ENCODE measurements around the gene PMM2. TPM values are rescaled to one million over a fixed set of nuclear protein-coding genes. Genes with fewer than 3 reads are reported as not detected.
"Not testable (repeated sequence)": the region's sequence is repeated elsewhere in the genome, so short reads cannot be mapped to it uniquely, and the experiment has no call there.

PMM2 gene
- total RNA-seq, 1 experiment from 2014 or later = 36.5 TPM

DNA sequence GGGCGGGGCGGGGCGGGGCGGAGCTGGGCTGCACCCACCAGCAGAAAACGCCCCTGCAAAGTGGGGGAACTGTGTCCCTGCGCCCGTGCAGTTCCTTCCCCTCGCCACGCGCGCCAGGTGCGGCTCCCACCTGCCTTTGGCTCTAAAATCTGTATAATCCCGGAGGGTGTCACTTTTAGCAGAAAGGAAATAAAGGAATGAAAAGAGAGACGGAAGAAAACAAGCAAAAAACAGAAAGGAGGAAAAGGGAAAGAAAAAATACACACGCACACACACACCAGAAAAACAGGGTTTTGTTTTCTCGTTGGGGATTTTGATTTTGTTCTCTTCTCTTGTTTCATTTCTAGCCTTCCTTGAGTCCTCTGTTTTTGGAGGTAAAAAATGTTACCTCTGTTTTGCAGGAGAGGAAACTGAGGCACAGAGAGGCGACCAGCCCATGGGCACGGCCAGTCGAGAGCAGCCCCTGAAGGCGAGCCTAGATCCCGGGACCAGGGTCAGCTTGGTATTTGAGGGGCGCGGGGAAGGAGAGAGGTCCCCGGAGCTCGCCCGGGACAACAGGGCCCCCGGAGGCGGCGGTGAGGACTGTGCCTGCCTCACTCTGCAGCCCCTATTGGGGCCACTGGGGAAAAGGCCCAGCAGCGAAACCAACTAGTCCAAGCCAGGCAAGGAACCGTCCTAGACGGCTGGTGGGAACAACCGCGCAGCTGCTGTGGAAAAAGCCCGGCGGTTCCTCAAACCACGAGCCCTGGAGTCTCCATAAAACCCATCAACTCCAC lies 71.8 kb downstream of the PMM2 start:
- DNase-seq = peak; percentile 90
- Histone ChIP-seq H3K36me3 (replicated peaks; ENCODE audit: control insufficient read depth, insufficient read depth, low read length) (peaks cover 1% of the 10 kb centered on the region; the same call in 1 of the 2 replicates), H3K4me3 (ENCODE audit: insufficient read depth, low read depth, low read length) (peak overlapping the region; percentile 48), H3K27me3 (ENCODE audit: control insufficient read depth, insufficient read depth, low read length) (no peaks in the 10 kb centered on the region)

DNA sequence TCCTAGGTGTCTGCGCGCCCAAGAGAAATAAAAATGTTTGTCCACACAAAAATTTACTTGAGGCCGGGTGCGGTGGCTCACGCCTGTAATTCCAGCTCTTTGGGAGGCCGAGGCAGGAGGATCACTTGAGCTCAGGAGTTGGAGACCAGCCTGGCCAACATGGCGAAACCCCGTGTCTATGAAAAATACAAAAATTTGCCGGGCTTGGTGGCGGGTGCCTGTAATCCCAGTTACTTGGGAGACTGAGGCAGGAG lies 72.3 kb downstream of the PMM2 start:
- not testable (repeated sequence) for H3K27me3 ChIP-seq (ENCODE audit: control insufficient read depth, insufficient read depth, low read length); H3K36me3 ChIP-seq (replicated peaks; ENCODE audit: control insufficient read depth, insufficient read depth, low read length); DNase-seq; H3K4me3 ChIP-seq (ENCODE audit: insufficient read depth, low read depth, low read length)

DNA sequence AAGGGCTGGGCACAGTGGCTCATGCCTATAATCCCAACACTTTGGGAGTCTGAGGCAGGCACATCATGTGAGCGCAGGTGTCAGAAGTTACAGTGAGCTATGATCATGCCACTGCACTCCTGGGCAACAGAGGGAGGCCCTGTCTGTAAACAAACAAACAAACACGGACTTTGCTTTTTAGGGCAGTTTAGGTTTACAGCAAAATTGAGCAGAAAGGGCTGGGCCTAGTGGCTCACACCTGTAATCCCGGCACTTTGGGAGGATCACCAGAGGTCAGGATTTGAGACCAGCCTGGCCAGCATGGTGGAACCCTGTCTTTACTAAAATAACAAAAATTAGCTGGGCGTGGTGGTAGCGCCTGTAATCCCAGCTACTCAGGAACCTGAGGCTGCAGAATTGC lies 74.4 kb downstream of the PMM2 start:
- H3K36me3 ChIP-seq (replicated peaks; ENCODE audit: control insufficient read depth, insufficient read depth, low read length) = no peaks in the 10 kb centered on the region; the same call in 1 of the 2 replicates
- DNase-seq = no peak
- H3K4me3 ChIP-seq (ENCODE audit: insufficient read depth, low read depth, low read length) = no peak overlapping the region
- no peaks in the 10 kb centered on the region for H3K27me3 ChIP-seq (ENCODE audit: control insufficient read depth, insufficient read depth, low read length)

DNA sequence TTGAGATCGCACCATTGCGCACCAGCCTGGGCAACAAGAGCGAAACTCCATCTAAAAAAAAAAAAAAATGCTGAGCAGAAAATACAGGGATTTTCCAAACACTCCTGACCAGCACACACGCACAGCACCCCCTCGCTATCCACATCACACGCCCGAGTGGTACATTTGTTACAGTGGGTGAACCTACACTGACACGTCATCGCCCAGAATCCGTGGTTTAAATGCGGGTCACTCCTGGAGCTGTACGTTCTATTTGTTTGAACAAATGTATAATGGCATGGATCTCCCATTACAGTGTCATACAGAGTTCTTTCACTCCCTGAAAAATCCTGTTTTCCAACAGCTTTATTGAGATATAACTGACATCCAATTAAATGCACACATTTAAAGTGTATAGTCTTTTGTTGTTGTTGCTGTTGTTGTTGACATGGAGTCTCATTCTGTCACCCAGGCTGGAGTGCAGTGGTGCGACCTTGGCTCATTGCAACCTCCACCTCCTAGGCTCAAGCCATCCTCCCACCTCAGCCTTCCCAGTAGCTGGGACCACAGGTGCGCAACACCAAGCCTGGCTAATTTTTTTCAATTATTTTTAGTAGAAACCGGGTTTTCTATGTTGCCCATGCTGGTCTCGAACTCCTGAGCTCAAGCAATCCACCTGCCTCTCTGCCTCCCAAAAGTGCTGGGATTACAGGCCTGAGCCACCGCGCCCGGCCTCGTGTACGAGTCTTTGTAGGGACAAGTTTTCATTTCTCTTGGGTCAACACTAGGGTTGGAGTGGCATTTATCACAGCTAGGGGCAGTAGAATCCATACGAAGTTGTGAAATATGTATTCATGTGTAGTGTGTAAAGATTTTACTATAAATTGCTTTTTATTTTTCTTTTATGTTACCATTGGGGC lies 75.6 kb downstream of the PMM2 start:
- Histone ChIP-seq H3K36me3 (replicated peaks; ENCODE audit: control insufficient read depth, insufficient read depth, low read length) (no peaks in the 10 kb centered on the region), H3K27me3 (ENCODE audit: control insufficient read depth, insufficient read depth, low read length) (no peaks in the 10 kb centered on the region), H3K4me3 (ENCODE audit: insufficient read depth, low read depth, low read length) (no peak overlapping the region)
- DNase-seq = no peak

DNA sequence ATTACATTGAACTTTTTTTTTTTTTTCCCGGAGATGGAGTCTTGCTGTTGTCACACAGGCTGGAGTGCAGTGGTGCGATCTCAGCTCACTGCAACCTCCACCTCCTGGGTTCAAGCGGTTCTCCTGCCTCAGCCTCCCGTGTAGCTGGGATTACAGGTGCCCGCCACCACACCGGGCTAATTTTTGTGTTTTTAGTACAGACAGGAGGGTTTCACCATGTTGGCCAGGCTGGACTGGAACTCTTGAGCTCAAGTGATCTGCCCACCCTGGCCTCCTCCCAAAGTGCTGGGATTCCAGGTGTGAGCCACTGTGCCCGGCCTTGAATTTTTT lies 76.2 kb downstream of the PMM2 start:
- not testable (repeated sequence) for H3K27me3 ChIP-seq (ENCODE audit: control insufficient read depth, insufficient read depth, low read length); H3K4me3 ChIP-seq (ENCODE audit: insufficient read depth, low read depth, low read length); DNase-seq; H3K36me3 ChIP-seq (replicated peaks; ENCODE audit: control insufficient read depth, insufficient read depth, low read length)

DNA sequence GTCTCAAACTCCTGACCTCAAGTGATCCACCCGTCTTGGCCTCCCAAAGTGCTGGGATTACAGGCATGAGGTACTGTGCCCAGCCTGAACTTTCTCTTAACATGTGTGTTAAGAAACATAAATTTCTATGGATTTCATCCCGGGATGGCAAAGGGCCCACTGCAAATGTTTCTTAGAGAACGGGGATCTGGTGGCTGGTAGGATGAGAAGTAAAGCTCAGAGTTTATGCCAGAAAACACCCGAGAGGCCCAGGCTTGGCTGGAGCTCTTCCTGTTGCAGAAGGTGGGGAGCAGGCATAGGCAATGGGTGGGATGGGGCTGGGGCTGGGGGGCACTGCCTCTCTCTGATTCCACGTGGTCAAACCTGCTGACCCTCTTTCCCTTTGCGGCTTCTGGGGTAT lies 76.7 kb downstream of the PMM2 start:
- Histone ChIP-seq H3K36me3 (replicated peaks; ENCODE audit: control insufficient read depth, insufficient read depth, low read length) (no peaks in the 10 kb centered on the region), H3K4me3 (ENCODE audit: insufficient read depth, low read depth, low read length) (no peak overlapping the region), H3K27me3 (ENCODE audit: control insufficient read depth, insufficient read depth, low read length) (no peaks in the 10 kb centered on the region)
- DNase-seq = no peak

DNA sequence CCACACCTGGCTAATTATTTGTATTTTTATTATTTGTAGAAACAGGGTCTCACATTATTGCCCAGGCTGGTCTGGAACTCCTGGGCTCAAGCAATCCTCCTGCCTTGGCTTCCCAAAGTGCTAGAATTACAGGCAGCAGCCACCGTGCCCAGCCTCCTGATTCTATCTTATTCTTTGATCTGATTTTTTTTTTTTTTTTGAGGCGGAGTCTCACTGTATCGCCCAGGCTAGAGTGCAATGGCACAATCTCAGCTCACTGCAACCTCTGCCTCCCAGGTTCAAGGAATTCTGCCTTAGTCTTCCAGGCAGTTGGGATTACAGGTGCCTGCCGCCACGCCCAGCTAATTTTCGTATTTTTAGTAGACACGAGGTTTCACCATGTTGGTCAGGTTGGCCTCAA lies 77.7 kb downstream of the PMM2 start:
- not testable (repeated sequence) for H3K36me3 ChIP-seq (replicated peaks; ENCODE audit: control insufficient read depth, insufficient read depth, low read length); DNase-seq; H3K27me3 ChIP-seq (ENCODE audit: control insufficient read depth, insufficient read depth, low read length); H3K4me3 ChIP-seq (ENCODE audit: insufficient read depth, low read depth, low read length)

DNA sequence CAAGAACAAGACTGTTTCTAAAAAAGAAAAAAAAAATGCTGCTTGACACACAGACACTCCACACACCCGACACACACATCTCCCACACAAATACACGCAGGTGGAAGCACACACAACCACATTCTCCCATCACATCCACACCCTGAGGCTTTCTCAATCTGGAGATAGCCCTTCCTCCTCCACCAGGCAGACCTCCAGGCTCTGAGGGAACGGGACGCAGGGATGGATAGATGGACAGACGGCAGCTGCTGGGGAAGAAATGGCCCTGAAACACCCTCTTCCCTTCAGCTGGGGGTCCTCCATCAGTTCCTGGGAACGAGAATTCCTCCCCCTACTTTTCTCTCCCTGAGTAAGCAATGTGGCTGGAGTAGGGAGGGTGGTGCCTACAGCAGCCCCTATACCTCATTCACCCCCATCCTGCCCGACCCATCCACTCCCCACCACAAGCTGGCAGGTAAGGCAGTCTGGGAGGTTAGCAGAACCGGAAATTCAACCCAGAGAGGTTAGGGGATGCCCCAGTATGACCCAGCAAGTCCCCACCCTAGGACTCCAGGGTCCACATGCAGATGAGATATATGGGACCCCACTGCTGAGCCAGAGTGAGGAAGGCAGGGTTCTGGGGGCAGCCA lies 80.4 kb downstream of the PMM2 start:
- Histone ChIP-seq H3K36me3 (replicated peaks; ENCODE audit: control insufficient read depth, insufficient read depth, low read length) (no peaks in the 10 kb centered on the region), H3K4me3 (ENCODE audit: insufficient read depth, low read depth, low read length) (no peak overlapping the region), H3K27me3 (ENCODE audit: control insufficient read depth, insufficient read depth, low read length) (no peaks in the 10 kb centered on the region)
- DNase-seq = peak; percentile 54

DNA sequence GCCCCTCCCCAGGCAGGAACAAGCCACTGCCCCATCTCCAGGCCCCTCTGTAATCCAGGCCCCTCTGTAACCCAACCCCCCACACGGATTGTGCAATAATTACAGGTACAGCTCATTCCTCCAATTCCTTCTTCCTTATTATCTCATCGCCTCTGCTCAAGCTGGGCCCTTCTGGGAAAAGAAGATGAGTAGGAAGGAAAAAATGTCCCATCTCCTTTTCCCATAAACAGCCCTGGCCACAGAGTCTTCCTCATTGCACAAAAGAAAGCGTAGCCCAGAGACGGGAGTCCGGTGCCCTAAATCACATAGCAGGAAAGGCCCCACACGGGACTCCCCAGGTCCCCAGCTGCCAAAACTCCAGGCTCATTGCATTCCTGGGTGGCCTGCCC lies 80.9 kb downstream of the PMM2 start:
- Histone ChIP-seq H3K36me3 (replicated peaks; ENCODE audit: control insufficient read depth, insufficient read depth, low read length) (no peaks in the 10 kb centered on the region), H3K27me3 (ENCODE audit: control insufficient read depth, insufficient read depth, low read length) (no peaks in the 10 kb centered on the region), H3K4me3 (ENCODE audit: insufficient read depth, low read depth, low read length) (no peak overlapping the region)
- DNase-seq = peak; percentile 67

DNA sequence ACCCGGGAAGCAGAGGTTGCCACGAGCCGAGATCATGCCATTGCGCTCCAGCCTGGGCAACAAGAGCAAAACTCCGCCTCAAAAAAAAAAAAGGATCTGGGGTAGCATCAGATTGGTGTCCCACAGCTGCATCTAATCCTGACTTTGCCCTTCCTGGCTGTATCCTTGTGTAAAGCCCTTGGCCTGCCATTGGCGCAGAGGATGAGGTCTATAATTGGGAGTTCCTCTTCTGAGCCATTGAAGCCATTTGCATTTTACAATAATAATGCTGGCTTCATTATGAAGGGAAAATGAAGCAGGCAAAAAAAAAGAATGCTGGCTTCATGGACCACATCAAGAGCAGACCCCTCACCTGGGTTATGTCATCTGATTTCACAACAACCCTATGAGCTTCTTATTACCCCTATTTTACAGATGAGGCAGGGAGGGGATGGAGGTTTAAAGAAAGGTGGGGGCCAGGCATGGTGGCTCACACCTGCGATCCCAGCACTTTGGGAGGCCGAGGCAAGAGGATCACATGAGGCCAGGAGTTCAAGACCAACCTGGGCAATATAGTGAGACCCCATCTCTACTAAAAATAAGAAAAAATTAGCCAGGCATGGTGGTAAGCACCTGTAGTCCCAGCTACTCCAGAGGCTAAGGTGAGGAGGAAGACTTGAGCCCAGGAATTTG lies 83.3 kb downstream of the PMM2 start:
- Histone ChIP-seq H3K27me3 (ENCODE audit: control insufficient read depth, insufficient read depth, low read length) (no peaks in the 10 kb centered on the region), H3K4me3 (ENCODE audit: insufficient read depth, low read depth, low read length) (no peak overlapping the region), H3K36me3 (replicated peaks; ENCODE audit: control insufficient read depth, insufficient read depth, low read length) (no peaks in the 10 kb centered on the region)
- DNase-seq = no peak

DNA sequence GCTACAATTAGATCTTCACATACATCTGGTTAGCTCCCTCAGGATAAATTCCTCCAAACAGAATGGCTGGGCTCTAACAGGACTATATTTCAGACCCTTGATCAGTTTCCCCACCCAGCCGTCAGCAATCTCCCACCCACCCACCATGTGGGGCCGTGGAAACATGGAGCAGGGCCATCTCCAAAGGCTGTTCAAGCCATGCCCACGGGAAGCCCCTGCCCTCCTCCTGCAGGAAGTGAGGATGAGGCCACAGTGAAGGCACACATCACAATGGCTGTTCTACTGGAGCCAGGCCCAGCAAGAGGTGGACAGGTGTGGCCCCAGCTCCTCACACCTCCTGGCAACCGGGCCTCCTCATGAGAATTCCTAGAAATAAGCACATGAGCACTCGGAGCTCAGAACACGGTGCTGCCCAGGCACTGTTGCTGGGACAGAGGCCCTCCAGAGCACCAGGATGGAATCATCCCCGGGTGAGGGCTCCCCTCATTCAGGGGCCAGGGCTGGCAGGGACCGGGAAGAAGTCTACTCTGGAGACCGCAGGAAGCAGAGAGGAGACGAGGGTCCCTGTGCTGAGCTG lies 84.5 kb downstream of the PMM2 start, which contains the start of gene LITAFD:
Gene LITAFD, plus strand, starts transcription at position 311 of the 577 bp plus-strand sequence. CDS start 2,005 bp downstream, outside the sequence.
- no peak for DNase-seq
- Histone ChIP-seq H3K4me3 (ENCODE audit: insufficient read depth, low read depth, low read length) (no peak within 1 kb of the TSS), H3K27me3 (ENCODE audit: control insufficient read depth, insufficient read depth, low read length) (no peaks in the 10 kb centered on the region), H3K36me3 (replicated peaks; ENCODE audit: control insufficient read depth, insufficient read depth, low read length) (no peaks in the 10 kb centered on the region)

DNA sequence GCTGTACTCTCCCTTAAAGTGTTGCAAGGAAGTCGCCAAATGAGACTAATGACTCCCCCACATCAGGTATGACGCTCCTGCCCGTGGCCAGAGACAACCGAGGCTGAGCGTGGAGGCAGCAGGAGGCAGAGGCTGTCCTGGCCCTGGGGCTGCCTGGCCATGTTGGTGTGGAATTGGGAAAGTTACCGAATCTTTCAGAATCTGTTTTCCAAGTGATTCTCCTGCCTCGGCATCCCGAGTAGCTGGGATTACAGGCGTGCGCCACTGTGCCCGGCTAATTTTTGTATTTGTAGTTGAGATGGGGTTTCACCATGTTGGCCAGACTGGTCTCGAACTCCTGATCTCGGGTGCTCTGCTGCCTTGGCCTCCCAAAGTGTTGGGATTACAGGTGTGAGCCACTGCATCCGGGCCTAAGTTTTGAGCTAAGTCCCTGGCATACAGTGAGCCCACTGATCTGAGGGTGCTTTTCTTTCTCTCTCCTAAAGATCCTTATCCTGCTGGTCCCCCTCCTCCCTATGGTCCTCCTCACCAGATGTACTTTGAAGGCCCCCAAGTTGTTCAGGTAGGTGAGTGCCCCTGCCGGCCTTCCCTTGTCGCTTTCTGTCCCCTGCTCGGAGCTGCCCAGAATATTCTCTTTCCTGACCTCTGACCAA lies 85.2 kb downstream of the PMM2 start:
- no peak for DNase-seq
- no peak overlapping the region for H3K4me3 ChIP-seq (ENCODE audit: insufficient read depth, low read depth, low read length)
- H3K27me3 ChIP-seq (ENCODE audit: control insufficient read depth, insufficient read depth, low read length) = no peaks in the 10 kb centered on the region
- H3K36me3 ChIP-seq (replicated peaks; ENCODE audit: control insufficient read depth, insufficient read depth, low read length) = no peaks in the 10 kb centered on the region

DNA sequence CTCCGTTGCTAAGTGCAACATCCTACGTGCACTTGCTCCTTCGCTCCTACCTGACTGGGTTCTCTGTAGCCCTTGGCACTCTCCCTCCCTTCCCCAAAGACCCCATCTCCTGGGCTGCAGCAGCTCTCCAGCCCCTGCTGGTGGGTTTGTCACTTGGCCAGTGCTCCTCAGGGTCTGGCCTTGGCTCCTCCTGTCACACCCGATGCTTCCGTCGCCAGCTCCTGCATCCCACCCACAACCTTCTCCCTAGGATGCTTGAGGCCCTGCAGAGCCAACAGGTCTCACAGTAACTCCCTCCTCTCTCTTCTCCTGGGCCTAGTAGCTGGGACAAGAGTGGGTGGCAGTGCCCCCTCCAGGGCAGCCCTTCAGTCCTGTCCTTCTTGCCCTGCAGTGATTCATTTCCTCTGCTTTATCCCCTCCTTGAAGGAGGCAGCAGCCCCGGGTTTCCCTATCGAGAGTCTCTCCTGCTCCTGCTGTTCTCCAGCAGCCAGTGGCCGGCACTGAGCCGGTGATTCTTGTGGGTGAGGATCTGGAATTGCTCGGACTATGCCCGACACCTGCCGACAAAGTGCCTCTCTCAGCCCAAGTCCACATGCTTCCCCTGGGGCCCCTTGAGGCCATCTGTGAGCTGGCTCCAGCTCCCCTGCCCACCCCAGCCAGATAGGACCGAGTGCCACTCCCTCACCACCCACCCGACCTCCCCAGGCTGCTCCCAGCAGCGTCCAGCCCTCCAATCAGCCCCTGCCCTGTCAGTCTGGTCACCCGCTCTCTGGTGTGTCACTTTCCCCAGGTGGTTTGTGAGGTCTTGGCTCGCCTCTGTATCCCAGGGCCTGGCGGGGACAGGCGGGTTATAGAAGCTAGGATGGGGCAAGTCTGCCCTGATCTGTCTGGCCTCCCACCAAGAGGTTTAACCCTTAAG lies 88.3 kb downstream of the PMM2 start:
- H3K4me3 ChIP-seq (ENCODE audit: insufficient read depth, low read depth, low read length) = no peak overlapping the region
- H3K36me3 ChIP-seq (replicated peaks; ENCODE audit: control insufficient read depth, insufficient read depth, low read length) = peaks cover 3% of the 10 kb centered on the region
- H3K27me3 ChIP-seq (ENCODE audit: control insufficient read depth, insufficient read depth, low read length) = no peaks in the 10 kb centered on the region
- DNase-seq = peak; percentile 78

All from H7 (cell line).